Measurements from ENCODE around the gene ACTC1.
A peak's percentile ranks its signal among the peaks of the same experiment; 100 is the strongest.

DNA sequence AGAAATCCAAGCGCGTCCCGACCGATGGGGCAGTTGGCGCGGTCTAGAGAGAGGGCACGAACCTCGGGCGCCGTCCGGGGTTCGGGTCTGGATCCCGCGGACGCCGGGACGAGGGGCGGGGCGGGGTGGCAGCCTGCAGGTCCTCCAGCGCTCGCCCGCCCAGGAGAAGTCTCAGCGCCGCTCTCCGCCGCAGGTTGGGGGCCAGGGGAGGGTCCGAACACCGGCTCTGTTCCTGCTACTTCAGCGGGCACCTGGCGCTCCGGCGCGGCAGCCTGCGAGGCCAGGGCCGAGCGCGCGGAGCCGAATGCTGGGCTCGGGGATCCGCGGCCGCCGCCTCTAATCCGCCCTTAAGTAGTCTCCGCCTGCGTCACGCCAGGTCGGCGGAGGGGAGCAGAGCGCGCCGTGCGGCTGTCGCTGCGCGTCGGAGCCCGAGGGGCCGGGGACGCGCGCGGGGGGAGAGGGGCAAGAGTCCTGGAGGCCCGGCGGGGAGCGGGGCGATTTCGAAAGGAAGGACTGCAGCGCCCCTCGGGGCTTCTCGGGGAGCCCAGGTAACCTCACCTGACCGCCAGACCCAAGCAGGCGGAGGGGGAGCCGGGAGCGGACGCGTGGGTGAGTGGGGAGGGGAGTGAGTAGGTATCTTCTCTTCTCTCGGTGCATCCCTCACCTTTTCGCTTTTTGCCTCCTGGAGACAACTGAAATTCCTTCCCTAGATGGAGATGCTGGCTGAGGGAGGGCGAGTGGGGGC is 40.5 kb downstream of the ACTC1 start, which contains the start of gene GJD2:
- TF ChIP-seq, protein P1, sequence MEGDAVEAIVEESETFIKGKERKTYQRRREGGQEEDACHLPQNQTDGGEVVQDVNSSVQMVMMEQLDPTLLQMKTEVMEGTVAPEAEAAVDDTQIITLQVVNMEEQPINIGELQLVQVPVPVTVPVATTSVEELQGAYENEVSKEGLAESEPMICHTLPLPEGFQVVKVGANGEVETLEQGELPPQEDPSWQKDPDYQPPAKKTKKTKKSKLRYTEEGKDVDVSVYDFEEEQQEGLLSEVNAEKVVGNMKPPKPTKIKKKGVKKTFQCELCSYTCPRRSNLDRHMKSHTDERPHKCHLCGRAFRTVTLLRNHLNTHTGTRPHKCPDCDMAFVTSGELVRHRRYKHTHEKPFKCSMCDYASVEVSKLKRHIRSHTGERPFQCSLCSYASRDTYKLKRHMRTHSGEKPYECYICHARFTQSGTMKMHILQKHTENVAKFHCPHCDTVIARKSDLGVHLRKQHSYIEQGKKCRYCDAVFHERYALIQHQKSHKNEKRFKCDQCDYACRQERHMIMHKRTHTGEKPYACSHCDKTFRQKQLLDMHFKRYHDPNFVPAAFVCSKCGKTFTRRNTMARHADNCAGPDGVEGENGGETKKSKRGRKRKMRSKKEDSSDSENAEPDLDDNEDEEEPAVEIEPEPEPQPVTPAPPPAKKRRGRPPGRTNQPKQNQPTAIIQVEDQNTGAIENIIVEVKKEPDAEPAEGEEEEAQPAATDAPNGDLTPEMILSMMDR (IDR thresholded peaks at IDR 0.05; ENCODE audit: extremely low read depth in 1 of 2, insufficient read depth in 1 of 2, low read depth in 1 of 2, low read length in 2 of 2), result no peak
- TF ChIP-seq POLR2A (IDR thresholded peaks at IDR 0.05; ENCODE audit: low read depth, low read length) (no peak), MYC (IDR thresholded peaks at IDR 0.05; ENCODE audit: low read depth, low read length) (no peak), EZH2 (IDR thresholded peaks at IDR 0.05; ENCODE audit: borderline replicate concordance, low read depth, low read length, severe bottlenecking) (peak; percentile 97), POLR2AphosphoS5 (IDR thresholded peaks at IDR 0.05; ENCODE audit: insufficient read depth, low read depth, low read length) (no peak), GATA2 (IDR thresholded peaks at IDR 0.05; ENCODE audit: insufficient read depth, insufficient read length, low read depth, low read length) (no peak)
- TF ChIP-seq, protein P2, sequence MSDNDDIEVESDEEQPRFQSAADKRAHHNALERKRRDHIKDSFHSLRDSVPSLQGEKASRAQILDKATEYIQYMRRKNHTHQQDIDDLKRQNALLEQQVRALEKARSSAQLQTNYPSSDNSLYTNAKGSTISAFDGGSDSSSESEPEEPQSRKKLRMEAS (IDR thresholded peaks at IDR 0.05; ENCODE audit: insufficient read depth, insufficient read length), result no peak
